ENCODE measurements around the gene CPLX4.

The CPLX4 gene

GRCh38 chr18:59271606-59272220, 46.7 kb downstream of the CPLX4 start:
- no peaks in the 10 kb centered on the region for H3K36me3 ChIP-seq (ENCODE audit: insufficient read depth, low read length)

GRCh38 chr18:59270689-59271257, 47.7 kb downstream of the CPLX4 start:
- TF ChIP-seq CTCF (IDR thresholded peaks at IDR 0.05; ENCODE audit: borderline replicate concordance, extremely low read depth, low read length, poor library complexity, severe bottlenecking) (no peak), EZH2 (IDR thresholded peaks at IDR 0.05; ENCODE audit: borderline replicate concordance, low read depth, low read length, severe bottlenecking) (no peak)
- ATAC-seq (ENCODE audit: insufficient read depth, low read depth) (no peak), DNase-seq (no peak)
- H3K4me3 ChIP-seq (ENCODE audit: low read depth in 1 of 2, low read length in 2 of 2), result no peak overlapping the region
- no peak overlapping the region for H3K4me2 ChIP-seq (ENCODE audit: insufficient read depth, low read length)
- H3K79me2 ChIP-seq (ENCODE audit: insufficient read depth, low read length), result no peaks in the 10 kb centered on the region
- no peaks in the 10 kb centered on the region for H3K36me3 ChIP-seq (ENCODE audit: insufficient read depth, low read length)
- no peak overlapping the region for H3K9ac ChIP-seq (ENCODE audit: low read depth, low read length)
- peaks cover 12% of the 10 kb centered on the region for H3K27me3 ChIP-seq (ENCODE audit: insufficient read depth, low read length, poor library complexity)
- H3K9me3 ChIP-seq (ENCODE audit: insufficient read depth, low read length, severe bottlenecking), result no peaks in the 10 kb centered on the region
- no peak overlapping the region for H3K27ac ChIP-seq (ENCODE audit: low read length)
- H4K20me1 ChIP-seq (ENCODE audit: insufficient read depth, low read length), result no peaks in the 10 kb centered on the region
- H2AFZ ChIP-seq (ENCODE audit: low read depth, low read length), result no peak overlapping the region
- no peaks in the 10 kb centered on the region for H3K4me1 ChIP-seq (ENCODE audit: insufficient read depth, low read length)

More at GRCh38 chr18:59271606-59272220, 46.7 kb downstream of the CPLX4 start:
- Histone ChIP-seq H3K27me3 (ENCODE audit: insufficient read depth, low read length, poor library complexity) (peaks cover 12% of the 10 kb centered on the region), H3K79me2 (ENCODE audit: insufficient read depth, low read length) (no peaks in the 10 kb centered on the region), H4K20me1 (ENCODE audit: insufficient read depth, low read length) (no peaks in the 10 kb centered on the region), H3K4me2 (ENCODE audit: insufficient read depth, low read length) (no peak overlapping the region), H3K27ac (ENCODE audit: low read length) (no peak overlapping the region), H3K9ac (ENCODE audit: low read depth, low read length) (no peak overlapping the region), H2AFZ (ENCODE audit: low read depth, low read length) (no peak overlapping the region), H3K4me1 (ENCODE audit: insufficient read depth, low read length) (no peaks in the 10 kb centered on the region), H3K9me3 (ENCODE audit: insufficient read depth, low read length, severe bottlenecking) (no peaks in the 10 kb centered on the region), H3K4me3 (ENCODE audit: low read depth in 1 of 2, low read length in 2 of 2) (no peak overlapping the region)
- ATAC-seq (ENCODE audit: insufficient read depth, low read depth) (no peak), DNase-seq (no peak)
- TF ChIP-seq EZH2 (IDR thresholded peaks at IDR 0.05; ENCODE audit: borderline replicate concordance, low read depth, low read length, severe bottlenecking) (no peak), CTCF (IDR thresholded peaks at IDR 0.05; ENCODE audit: borderline replicate concordance, extremely low read depth, low read length, poor library complexity, severe bottlenecking) (no peak)

- H3K27me3 ChIP-seq (ENCODE audit: insufficient read depth, low read length, poor library complexity), result peaks cover 12% of the 10 kb centered on the region
- no peak overlapping the region for H3K9ac ChIP-seq (ENCODE audit: low read depth, low read length)
- H3K4me1 ChIP-seq (ENCODE audit: insufficient read depth, low read length), result no peaks in the 10 kb centered on the region
- no peak overlapping the region for H2AFZ ChIP-seq (ENCODE audit: low read depth, low read length)
- TF ChIP-seq CTCF (IDR thresholded peaks at IDR 0.05; ENCODE audit: borderline replicate concordance, extremely low read depth, low read length, poor library complexity, severe bottlenecking) (no peak), EZH2 (IDR thresholded peaks at IDR 0.05; ENCODE audit: borderline replicate concordance, low read depth, low read length, severe bottlenecking) (no peak)
- no peaks in the 10 kb centered on the region for H3K79me2 ChIP-seq (ENCODE audit: insufficient read depth, low read length)
- no peaks in the 10 kb centered on the region for H3K9me3 ChIP-seq (ENCODE audit: insufficient read depth, low read length, severe bottlenecking)
- H3K36me3 ChIP-seq (ENCODE audit: insufficient read depth, low read length), result no peaks in the 10 kb centered on the region
- H4K20me1 ChIP-seq (ENCODE audit: insufficient read depth, low read length), result no peaks in the 10 kb centered on the region
- DNase-seq (no peak), ATAC-seq (ENCODE audit: insufficient read depth, low read depth) (no peak)
- no peak overlapping the region for H3K4me3 ChIP-seq (ENCODE audit: low read depth in 1 of 2, low read length in 2 of 2)
- H3K27ac ChIP-seq (ENCODE audit: low read length), result no peak overlapping the region
- H3K4me2 ChIP-seq (ENCODE audit: insufficient read depth, low read length), result no peak overlapping the region
These were observed 48.8 kb downstream of the CPLX4 start for GRCh38 chr18:59269563-59270119.
